GM11168 (cell line): ENCODE data around the gene CSMD2.

Source experiments
- in situ Hi-C: fragments of 300-500 bp; cut with MboI; formaldehyde crosslinking; loops from one replicate; pipeline ENCODE4 v1.12.0; 2022; ENCODE audit warnings: low sequenced_read_pairs; ENCODE audit not compliant: unreplicated experiment

The CSMD2 gene

DNA sequence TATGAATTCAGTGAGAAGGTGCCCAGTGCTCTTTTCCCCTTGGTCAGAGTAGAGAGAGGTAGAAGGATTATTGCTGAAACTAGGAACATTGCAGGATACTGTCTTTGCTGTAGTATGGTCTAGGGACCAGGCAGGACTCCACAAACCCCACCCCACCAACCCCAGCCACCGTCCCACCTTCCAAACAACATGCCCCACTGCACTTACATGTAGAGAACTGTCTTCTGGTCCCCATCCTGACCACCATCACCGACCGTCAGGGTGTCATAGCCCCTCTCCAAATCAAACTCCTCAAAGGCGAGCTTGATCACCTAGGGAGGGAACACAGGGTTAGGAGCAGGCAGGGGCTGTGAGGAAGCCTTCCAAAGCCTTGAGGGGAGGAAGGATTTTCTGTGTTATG lies 372.8 kb downstream of the CSMD2 start:
- in situ Hi-C loops: no loop called here

DNA sequence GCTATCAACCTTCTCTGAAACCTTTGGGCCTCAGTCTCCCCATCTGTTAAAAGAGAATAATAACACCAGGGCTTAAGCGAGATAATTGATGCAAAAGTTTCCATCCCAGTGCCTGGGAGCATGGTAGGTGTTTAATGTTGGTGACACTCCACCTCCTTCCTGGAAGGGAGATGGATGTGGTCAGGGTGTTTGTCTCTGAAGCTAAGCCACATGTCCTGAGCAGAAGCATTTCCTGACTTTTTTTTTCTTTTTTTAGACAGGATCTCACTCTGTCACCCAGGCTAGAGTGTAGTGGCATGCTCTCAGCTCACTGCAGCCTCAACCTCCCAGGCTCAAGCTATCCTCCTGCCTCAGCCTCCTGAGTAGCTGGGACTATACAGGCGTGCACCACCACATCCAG lies 373.8 kb downstream of the CSMD2 start:
- in situ Hi-C loops: no loop called here

DNA sequence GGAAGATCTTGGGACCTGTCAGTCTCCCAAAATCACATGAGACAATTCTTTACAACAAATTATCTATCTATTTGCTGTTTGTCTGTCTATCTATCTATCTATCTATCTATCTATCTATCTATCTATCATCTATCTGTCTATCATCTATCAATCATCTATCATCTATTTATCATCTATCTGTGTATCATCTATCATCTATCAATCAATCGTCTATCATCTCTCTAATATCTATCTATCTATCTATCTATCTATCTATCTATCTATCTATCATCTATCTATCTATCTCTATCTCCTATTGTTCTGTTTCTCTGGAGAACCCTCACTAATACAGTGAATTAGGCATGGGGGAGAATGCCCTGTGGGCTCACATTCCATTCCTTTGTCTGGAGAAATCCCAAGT lies 374.5 kb downstream of the CSMD2 start:
- in situ Hi-C loops: no loop called here

DNA sequence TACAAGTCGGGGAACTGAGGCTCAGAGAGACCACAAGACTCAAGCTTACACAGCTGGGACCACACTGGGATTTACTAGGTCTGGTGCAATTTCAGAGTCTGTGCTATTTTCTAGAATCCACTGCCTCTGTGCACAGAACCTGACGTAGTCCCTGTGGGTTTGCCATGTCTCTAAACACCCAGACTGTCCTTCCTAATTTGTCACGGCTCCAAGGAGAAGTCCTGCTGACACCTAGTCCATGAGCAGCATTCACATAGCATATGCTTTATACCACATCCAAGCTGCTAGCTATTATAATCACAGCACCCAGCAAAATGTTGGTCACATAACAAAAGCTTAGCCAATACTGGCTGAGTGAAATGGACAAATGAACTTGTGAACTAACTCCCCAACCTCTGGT lies 380.2 kb downstream of the CSMD2 start:
- in situ Hi-C loops: no loop called here

DNA sequence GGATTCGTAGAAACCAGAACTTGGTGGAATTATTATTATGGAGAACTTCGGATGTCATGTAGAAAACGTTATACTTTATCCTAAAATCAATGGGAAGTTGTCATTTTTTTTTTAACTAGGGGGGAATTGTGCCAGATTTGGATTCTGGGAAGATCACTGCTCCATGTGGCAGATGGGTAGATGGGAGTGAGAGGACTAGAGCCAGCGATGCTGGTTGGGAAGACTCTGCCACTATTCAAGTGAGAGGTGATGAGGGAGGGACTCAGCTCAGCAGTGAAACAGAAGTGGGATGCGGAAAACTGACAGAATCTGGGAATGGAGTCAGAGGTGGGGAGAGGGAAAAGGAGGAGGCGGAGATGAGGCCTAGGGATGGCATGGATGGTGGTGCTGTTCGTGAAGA lies 382.3 kb downstream of the CSMD2 start:
- in situ Hi-C loops: no loop called here

DNA sequence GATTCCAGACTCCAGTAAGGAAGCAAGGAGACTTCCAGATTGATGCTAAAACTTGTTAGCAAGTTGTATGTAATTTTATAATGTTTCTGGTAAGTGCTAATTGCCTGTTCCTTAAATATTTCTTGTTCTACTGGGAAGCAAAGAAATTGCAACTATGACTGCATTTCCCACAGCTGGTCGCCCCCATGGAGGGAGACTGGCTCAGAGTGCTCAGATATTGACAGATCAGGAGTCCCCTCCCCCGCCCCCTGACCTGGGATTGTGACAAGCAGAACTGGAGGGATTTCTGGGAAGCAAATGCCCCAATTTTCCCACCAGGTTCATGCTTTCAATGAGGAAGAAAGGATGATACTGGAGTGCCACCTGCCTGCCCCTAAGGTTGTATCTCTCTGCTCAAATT lies 383.4 kb downstream of the CSMD2 start:
- in situ Hi-C loops: no loop called here

DNA sequence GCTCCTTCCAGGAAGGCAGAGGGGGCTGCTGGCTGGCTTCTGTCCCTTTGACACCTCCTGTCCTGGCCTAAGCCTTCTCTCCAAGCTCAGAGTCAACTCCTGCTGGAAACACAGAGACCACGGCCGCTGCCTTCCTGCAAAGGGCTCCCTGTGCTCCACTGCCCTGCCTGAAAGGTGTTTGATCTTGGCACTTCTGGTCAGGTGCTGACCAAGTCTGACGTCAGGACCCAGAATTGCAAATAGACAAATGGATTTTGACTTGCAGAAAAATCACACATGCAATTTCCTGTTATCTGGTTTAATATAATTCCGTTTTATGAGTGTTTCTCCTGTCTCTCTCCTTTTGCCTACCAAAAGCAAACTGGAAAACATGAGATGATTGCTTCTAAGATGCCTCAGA lies 387.7 kb downstream of the CSMD2 start:
- in situ Hi-C loops: no loop called here

DNA sequence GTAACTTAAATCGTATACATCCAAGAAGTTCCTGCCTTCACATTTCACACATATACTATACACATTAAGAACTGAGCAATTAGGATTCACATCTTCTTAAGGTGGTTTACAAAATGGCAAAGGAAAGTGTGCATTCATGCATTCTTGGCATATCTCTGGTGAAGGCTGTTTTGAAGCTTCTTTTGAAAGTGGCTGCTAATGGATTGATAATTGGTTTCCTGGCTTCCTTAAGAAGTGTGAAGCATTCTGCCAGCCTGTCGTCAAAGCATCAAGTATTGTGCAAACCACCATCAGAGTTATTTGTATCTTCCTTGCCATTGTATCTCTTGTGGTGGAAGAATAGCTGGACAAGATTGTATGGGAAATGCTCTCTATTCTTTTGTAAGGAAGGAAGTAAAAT lies 396.2 kb downstream of the CSMD2 start:
- in situ Hi-C loops: no loop called here

DNA sequence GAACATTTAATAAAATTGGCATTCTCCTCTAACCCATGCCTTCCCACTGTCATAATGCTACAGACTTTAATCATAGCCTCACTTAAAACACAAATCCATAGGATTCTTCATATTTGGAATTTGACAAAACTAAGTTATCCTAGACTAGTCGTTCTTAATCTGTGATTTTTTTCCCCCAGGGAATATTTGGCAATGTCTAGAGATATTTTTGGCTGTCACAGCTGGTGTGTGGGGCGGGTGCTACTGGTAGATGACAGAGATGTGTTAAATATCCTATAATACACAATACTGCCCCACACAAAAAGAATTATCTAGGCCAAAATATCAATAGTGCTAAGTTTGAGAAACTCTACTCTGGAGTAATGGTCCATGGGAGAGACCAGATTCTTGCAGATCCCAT lies 396.9 kb downstream of the CSMD2 start:
- in situ Hi-C loops: no loop called here

DNA sequence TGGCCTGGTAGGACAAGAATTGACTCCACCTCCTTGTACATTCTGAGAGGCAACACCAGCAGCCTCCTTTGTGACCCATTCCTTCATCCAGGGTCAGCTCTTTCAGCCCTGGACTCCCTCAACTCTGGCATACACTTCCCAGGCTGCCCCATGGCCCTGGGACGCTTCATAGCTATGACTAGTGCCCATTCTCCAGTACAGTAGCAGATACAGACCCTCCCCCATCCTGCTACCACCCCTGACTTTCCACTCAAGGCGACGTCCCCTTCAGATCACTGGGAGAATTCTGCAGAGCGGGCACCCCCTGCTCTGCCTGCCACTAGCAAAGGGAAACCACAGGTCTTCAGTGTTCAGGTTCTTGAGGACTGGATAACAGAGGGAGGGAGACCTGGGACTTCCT lies 400.9 kb downstream of the CSMD2 start:
- in situ Hi-C loops: no loop called here

DNA sequence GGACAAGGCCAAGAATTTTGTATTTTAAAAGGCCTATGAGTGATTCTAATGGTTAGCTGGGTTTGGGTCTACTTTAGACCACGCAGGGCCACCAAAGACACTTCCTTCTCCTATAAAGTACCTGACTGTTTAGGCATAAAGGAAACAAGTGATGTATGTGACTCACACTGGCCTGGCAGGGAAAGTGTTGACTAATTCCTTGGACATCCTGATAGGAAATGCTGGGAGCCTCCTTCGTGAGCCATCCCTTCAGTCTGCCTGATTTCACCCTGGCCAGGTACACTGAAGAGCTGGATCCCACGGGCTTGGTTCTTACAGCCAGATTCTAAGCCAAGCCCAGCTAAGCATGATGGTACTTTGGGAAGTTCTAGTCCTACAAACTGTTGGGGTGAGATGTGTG lies 401.6 kb downstream of the CSMD2 start:
- in situ Hi-C loops: no loop called here

DNA sequence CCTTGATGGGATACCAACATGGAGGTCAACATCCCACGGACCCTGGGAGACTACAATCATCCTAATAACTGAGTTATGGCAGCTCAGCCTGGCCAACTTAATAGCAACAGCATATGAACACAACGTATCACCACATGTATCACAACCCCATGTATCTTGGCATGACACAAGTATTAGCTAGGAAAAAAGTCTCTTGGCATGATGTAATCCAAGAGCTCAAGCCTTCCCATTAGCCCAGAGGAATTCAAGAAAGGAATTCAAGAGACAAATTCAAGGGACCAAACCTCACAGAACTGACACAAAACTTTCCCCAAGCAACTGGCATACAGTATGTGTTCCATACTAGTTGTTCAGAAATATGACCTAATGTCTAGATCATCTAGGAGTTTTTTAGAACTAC lies 402.1 kb downstream of the CSMD2 start:
- in situ Hi-C loops: no loop called here

DNA sequence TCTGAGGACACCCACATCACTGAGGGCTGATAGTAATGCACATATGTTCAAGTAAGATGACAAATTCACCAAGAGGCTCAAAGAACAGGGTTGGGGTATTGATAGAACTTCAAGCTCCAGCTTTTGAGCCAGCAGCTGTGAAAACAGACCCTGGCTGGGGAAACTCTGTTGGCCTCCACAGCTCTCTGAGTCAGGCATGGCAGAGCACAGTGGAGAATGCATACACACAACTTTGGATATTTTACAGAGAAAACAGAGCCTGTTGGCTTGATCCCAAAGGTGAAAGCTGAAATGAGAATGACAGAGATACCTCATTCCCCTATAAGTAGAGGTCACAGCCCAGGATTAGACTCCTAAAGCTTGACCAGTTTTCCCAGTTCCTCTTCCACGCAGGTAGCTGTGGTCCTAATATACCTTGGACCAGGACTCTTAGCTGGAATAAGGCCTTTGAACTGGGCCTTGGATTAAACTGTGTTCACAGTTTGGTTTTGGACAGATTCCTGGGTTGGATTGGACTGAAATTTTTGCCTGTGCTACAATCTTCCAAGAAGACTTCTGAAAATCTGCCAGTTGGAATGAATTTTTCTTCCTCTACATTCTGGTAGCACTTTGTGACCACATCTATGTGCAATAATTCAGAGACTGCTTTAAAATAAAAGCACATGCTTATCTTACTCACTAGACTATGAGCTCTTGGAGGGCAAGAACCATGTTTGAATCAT lies 402.8 kb downstream of the CSMD2 start:
- in situ Hi-C loops: no loop called here

DNA sequence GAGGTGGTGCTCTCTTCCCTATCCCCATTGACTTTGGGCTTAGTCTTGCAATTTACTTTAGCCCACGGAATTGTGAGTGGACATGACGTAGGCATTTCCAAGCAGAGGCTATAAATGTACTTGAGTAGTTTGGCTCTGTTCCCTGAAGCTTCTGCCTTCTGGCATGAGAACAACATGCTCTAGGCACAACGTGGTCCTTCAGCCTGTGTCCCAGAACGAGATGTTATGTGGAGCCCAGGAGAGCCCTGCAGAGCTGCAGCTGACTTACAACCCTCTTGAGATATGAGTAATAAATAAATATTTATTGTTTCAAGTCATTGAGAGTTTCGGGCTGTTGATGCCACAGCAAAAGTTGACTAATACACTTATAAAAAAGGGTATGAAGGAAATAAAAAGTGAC lies 406.3 kb downstream of the CSMD2 start:
- in situ Hi-C loops: no loop called here

DNA sequence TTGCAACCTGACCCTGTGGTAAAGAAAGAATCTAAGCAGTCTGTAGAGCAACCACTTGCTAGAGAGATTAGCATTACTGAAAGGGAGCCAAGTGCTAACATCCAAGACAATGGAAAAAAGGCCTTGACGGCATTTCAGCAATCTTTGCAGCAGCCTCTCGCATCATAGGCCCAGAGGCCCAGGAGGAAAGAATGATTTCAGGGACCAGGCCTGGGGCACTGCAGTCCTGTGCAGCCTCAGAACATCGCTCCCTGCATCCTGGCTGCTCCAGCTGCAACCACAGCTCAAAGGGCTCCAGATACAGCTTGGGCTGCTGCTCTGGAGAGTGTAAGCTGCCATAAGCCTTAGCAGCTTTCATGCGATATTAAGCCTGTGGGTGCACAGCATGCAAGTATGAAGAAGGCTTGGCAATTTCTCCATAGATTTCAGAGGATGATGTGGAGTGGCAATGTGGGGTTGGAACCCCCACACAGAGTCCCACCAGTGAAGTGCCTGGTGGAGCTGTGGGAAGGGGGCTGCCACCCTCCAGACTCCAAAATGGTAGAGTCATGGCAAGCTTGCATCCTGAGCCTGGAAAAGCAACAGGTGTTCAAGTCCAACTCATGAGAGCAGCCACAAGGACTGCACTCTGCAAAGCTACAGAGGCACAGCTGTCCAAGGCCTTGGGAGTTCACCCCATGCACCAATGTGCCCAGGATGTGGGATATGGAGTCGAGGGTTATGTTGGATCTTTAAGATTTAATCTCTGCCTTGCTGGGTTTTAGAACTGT lies 411.8 kb downstream of the CSMD2 start:
- in situ Hi-C loops: no loop called here

DNA sequence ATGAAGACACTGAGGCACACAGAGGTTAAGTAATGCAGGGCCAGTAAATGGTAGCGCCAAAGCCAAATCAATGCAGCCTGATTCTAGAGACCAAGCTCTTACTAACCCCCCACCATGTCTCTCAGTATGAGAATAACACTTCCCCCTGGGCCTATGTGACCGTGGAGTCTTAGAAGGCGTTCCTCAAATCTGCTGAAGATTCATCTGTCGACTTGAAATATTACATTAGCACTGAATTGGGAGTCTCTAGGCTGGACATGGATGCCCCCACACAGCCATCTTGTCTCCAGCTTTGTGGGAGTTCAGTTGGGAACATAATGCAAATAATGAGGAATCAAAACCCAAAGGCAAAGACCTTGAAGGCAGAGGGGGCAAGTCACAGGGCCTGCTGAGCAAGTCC lies 419.1 kb downstream of the CSMD2 start:
- in situ Hi-C loops: no loop called here

DNA sequence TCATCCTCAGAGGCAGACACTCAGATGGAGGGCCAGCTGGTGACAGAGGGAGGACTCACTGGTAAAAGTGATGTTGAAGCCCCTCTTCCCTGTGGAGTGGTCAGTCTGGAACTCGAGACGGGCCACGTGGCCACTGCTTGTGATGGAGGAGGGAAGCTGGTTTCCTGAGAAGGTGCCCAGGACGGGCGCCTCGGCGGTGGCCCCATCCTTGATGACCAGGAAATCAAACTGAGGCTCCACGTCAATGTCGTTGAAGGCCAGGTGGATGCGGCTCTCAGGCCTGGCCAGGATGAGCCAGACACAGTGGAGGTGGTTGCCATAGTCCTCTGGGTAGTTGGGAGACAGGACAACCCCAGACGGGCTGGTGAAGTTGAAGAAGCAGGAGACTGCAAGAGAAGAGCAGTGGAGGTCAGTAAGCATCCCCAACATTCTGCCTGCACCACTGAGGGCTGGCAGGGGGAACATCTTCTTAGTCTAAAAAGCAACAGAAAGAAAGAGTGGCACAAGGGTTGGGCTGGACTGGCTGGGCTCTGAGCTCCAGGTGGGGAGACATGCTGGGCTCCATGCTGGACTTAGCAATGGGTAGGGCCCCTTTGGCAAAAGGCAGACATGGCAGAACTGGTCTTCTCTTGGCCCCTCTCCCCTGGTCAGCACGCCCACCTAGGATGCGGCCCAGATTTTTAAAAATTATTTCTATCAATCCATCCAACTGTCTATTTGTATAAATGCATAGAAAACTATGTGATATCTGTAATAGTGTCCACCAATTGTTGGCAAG lies 421.6 kb downstream of the CSMD2 start:
- in situ Hi-C loops: no loop called here

DNA sequence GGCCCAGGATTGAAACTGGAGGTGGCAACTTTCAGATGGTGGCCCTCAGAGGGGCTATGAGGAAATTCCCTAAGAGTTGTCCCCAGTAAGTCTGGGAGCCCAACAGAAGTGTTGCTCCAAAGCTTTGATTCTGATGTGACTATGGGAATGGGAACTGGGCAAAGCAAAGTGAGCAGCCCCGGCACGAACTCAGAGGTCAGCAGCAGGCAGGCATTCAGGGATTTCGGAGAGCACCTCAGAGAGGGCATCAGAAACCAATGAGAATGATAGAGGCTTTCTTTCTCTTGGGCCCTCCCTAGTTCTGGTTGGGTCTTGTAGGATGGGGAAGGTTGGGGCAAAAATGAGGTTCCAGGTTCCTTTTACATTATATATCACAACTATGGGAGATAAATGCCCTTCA lies 422.4 kb downstream of the CSMD2 start:
- in situ Hi-C loops: no loop called here

DNA sequence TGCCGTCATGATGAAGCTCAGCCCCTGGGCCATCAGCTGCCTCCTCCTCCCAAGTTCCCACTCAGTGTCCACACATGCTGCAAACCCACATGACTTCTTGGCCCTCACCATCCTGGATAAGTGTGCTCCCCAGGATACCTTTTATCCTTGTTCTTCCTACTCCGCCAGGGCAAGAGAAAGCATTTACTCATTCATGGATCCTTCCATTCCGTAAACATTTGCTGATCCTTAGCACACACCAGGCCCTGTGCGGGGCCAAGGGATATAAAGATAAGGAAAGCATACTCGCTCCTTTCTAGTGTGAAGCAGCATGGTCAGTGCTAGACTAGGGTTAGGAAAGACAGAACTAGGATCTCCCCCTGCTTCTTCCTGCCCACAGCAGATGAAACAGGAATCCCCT lies 423.3 kb downstream of the CSMD2 start:
- in situ Hi-C loops: no loop called here

DNA sequence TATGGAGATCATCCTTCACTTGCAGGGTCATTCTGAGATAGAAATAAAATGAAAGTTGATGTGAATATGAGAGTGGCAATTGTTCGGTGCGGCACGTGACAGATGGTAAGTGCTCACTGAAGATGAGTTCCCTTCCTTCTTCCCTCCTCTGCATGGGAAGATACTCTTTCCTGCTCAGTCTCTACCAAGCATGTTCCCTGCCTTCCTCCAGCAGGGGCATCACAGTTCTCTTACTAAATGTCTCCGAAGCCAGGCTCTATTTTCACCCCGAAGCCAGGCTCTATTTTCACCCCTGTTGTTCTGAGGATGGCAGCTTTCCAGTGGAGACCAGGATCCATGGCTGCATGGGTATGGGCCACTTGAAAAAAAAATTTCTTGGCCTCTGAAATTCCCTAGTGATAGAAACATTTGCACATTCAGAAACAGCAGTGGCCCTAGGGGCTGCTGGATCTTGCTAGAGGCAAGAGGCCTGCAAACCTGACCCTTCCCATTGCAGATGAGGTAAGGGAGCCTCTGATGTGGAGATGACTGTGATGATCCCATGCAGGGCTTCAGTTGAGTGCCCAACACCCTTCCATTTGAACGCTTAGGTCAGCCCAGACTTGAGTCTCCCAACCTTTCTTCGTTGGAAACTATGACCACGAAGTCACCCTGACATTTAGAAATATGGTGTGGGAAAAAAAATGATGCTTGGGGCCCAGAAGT lies 424.8 kb downstream of the CSMD2 start:
- in situ Hi-C loops: no loop called here

DNA sequence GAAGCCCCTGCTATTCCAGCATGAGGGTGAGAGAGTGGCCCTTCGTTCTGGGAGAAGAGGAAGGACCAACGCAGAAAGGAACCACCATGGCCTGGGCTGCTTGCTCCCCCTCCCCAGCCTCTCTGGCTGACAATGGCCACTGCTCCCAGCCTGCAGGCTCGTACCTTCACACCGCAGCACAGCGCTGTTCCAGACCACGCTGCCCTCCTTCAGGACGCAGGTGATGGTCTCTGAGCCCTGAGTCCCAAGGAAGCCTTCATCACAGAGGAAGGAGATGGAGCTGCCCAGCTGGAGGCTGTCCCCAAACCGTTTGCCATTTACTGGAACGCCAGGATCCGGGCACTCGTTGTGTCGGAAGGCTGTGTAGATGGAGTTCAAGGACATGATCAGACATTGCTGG lies 426.1 kb downstream of the CSMD2 start:
- in situ Hi-C loops: no loop called here
